GM12878 (cell line): Measurements from ENCODE around the gene SSBP3. TPM values are rescaled to one million over a fixed set of nuclear protein-coding genes. Genes with fewer than 3 reads are reported as not detected.

Experiments
- ATAC-seq: fragments of 200-7000 bp; cut with Tn5 transposase; 3 replicates; pipeline ENCODE4 v1.9.1; 2020; ENCODE audit warnings: mild to moderate bottlenecking, moderate library complexity
- BruUV-seq: library from RNA; stranded (reverse); fragments of 400-500 nt; replicated peaks from 2 replicates; lab custom pipeline; 2021; lab: Mats Ljungman, UMichigan
- CTCF ChIA-PET: fragments of 300-600 bp; sonication (Branson Sonifier 250); formaldehyde crosslinking; extraction: SDS; loops from one replicate; lab custom pipeline; 2021; ENCODE audit warnings: inconsistent platforms; lab: Yijun Ruan, JAX
- POLR2A ChIA-PET: fragments of 350-600 bp; formaldehyde crosslinking; extraction: SDS; loops from one replicate; lab custom pipeline; 2021; ENCODE audit warnings: inconsistent platforms; lab: Charles Lee
- RAD21 ChIA-PET: fragments of 300-600 bp; sonication (Branson Sonifier 250); formaldehyde crosslinking; loops from one replicate; lab custom pipeline; 2023; ENCODE audit warnings: antibody characterized with exemption; ENCODE audit not compliant: unreplicated experiment; lab: Charles Lee
- SMC1A ChIA-PET: fragments of 300-600 bp; sonication (Branson Sonifier 250); formaldehyde crosslinking; loops from one replicate; lab custom pipeline; 2023; ENCODE audit not compliant: unreplicated experiment, uncharacterized antibody; lab: Charles Lee
- DNase-seq: peaks from one replicate; pipeline ENCODE4 v3.0.0-alpha.2; 2011; ENCODE audit warnings: low read depth, low spot score
- FAIRE-seq: peaks from 3 replicates; lab custom pipeline; 2011; peaks lifted over from hg19 to GRCh38; lab: Jason Lieb, UNC
- H2AFZ ChIP-seq: 2 replicates; pipeline ENCODE4 v1.6.0; 2011; ENCODE audit warnings: low read depth, low read length, control low read depth; ENCODE audit not compliant: control insufficient read depth
- H3K27ac ChIP-seq: 2 replicates; pipeline ENCODE4 v1.5.1; 2011; ENCODE audit warnings: control low read depth; ENCODE audit not compliant: control insufficient read depth, insufficient read depth
- H3K27me3 ChIP-seq, 2 experiments: replicated peaks in 1 of 2; 2 replicates each; pipeline versions ENCODE4 v1.6.0 to v1.6.1; 2011; ENCODE audit warnings: low read length in 1 of 2; ENCODE audit not compliant: control insufficient read depth in 2 of 2, insufficient read depth in 2 of 2
- H3K36me3 ChIP-seq, 2 experiments: 2 replicates each; pipeline ENCODE4 v1.5.1; 2011; ENCODE audit warnings: low read length in 1 of 2; ENCODE audit not compliant: control insufficient read depth in 2 of 2, insufficient read depth in 2 of 2
- H3K4me1 ChIP-seq: 2 replicates; pipeline ENCODE4 v1.6.1; 2011; ENCODE audit warnings: mild to moderate bottlenecking, low read length, moderate library complexity, mixed read lengths; ENCODE audit not compliant: control insufficient read depth, insufficient read depth
- H3K4me2 ChIP-seq: 2 replicates; pipeline ENCODE4 v1.6.0; 2011; ENCODE audit warnings: control low read depth; ENCODE audit not compliant: control insufficient read depth, insufficient read depth
- H3K4me3 ChIP-seq: fragments of 200-600 bp; sonication (generic); 2 replicates; pipeline ENCODE4 v1.5.1; 2016
- H3K79me2 ChIP-seq: 2 replicates; pipeline ENCODE4 v1.6.0; 2011; ENCODE audit warnings: low read length; ENCODE audit not compliant: control insufficient read depth, insufficient read depth
- H3K9ac ChIP-seq: 2 replicates; pipeline ENCODE4 v1.8.0; 2011; ENCODE audit warnings: low read length, control low read depth, mixed read lengths; ENCODE audit not compliant: control insufficient read depth, insufficient read depth
- H3K9me3 ChIP-seq: replicated peaks from 3 replicates; pipeline ENCODE4 v1.5.1; 2011; ENCODE audit warnings: mild to moderate bottlenecking, low read length; ENCODE audit not compliant: control insufficient read depth, insufficient read depth
- H4K20me1 ChIP-seq: 2 replicates; pipeline ENCODE4 v1.6.0; 2011; ENCODE audit not compliant: control insufficient read depth, insufficient read depth
- BACH1 ChIP-seq: fragments of 450-650 bp; IDR thresholded peaks from 2 replicates; pipeline ENCODE4 v1.6.1; 2017; ENCODE audit warnings: mild to moderate bottlenecking, borderline replicate concordance
- CEBPB ChIP-seq, 2 experiments: fragments of 150-350 bp in 1 of 2; IDR thresholded peaks; 2 replicates each; pipeline ENCODE4 v1.6.1; 2012 to 2014; ENCODE audit warnings: low read depth in 2 of 2, low read length in 2 of 2, borderline replicate concordance in 1 of 2, inconsistent platforms in 1 of 2
- GATAD2B ChIP-seq: fragments of 450-650 bp; conservative IDR thresholded peaks from 2 replicates; pipeline ENCODE4 v1.6.1; 2017; ENCODE audit warnings: low read depth, mild to moderate bottlenecking, moderate library complexity
- MAX ChIP-seq: IDR thresholded peaks from 2 replicates; pipeline ENCODE4 v1.6.1; 2012; ENCODE audit warnings: low read depth, low read length, improper control_type of control experiment
- RAD21 ChIP-seq: IDR thresholded peaks from 2 replicates; pipeline ENCODE4 v1.6.1; 2011; ENCODE audit warnings: mild to moderate bottlenecking, low read depth, low read length, moderate library complexity; ENCODE audit not compliant: insufficient read depth
- RFX5 ChIP-seq: IDR thresholded peaks from 2 replicates; pipeline ENCODE4 v1.6.1; 2011; ENCODE audit warnings: low read depth, low read length, improper control_type of control experiment
- STAT1 ChIP-seq: fragments of 450-650 bp; conservative IDR thresholded peaks from 2 replicates; pipeline ENCODE4 v1.6.1; 2014; ENCODE audit warnings: antibody characterized with exemption, mild to moderate bottlenecking
- ZNF217 ChIP-seq: fragments of 450-650 bp; IDR thresholded peaks from 2 replicates; pipeline ENCODE4 v1.6.1; 2017; ENCODE audit warnings: antibody characterized with exemption, mild to moderate bottlenecking
- ZZZ3 ChIP-seq: IDR thresholded peaks from 2 replicates; pipeline ENCODE4 v1.6.1; 2011; ENCODE audit warnings: low read depth; ENCODE audit not compliant: control insufficient read depth, insufficient read length
- WGBS: methylation state at CpG from one replicate; pipeline ENCODE4 v1.1.6; 2016; ENCODE audit warnings: low lambda C conversion rate; ENCODE audit not compliant: insufficient replicate concordance, insufficient coverage; ENCODE audit errors: missing lambda C conversion rate; 5-methylcytosine and 5-hydroxymethylcytosine counted together
- in situ Hi-C: fragments of 300-500 bp; cut with MboI; formaldehyde crosslinking; loops from 9 replicates; pipeline ENCODE4 v1.14.3; 2018; ENCODE audit warnings: mixed read lengths
- intact Hi-C: fragments of 100-400 bp; cut with micrococcal nuclease; formaldehyde crosslinking; loops from one replicate; pipeline ENCODE4 v1.14.2; 2022; ENCODE audit not compliant: unreplicated experiment
- polyA plus RNA-seq, 11 experiments: library from polyadenylated mRNA; depleted of rRNA in 4 of 11; unstranded in 6 of 11; stranded (reverse) in 5 of 11; fragments of >200 nt; fragmentation: Nextera tagmentation in 4 of 11; fragmentation: Illumina TruSeq in 1 of 11; extraction: Ambion mirVana in 4 of 11; extraction: Trizol in 1 of 11; gene quantifications; 1 replicate in 1 of 11; 2 replicates in 10 of 11; pipeline versions ENCODE4 v1.2.1 to v1.2.3, GENCODE V29; 2011 to 2016; ENCODE audit warnings: inconsistent platforms in 2 of 11, missing spikeins in 2 of 11, low read depth in 1 of 11
- total RNA-seq, 4 experiments: library from RNA; depleted of rRNA in 3 of 4; stranded (reverse); fragments of >200 nt in 3 of 4; fragmentation: Illumina TruSeq in 1 of 4; extraction: Trizol in 1 of 4; gene quantifications; 2 replicates each; pipeline versions ENCODE4 v1.2.1 to v1.2.3, GENCODE V29; 2013 to 2021

Gene SSBP3
- total and polyA plus RNA-seq, 10 of the 15 experiments (the other 5 are each of a cell fraction or from before 2014, with no cell fraction given): 4.1 to 51.7 (median 17.1) TPM

GRCh38 chr1:54318246-54318814 lies 87.9 kb downstream of the SSBP3 start (continued):
- TF ChIP-seq GATAD2B: no peak
- no peak for TF ChIP-seq MAX
- no peak for TF ChIP-seq RAD21
- TF ChIP-seq RFX5: no peak

GRCh38 chr1:54317084-54317483 lies 89.1 kb downstream of the SSBP3 start:
- intact Hi-C loops (no loop called here), in situ Hi-C loops (no loop called here)
- Histone ChIP-seq H4K20me1 (no peaks in the 10 kb centered on the region), H3K9ac (no peak overlapping the region), H3K27ac (no peak overlapping the region), H3K4me2 (no peak overlapping the region), H3K9me3 (no peaks in the 10 kb centered on the region), H3K79me2 (no peaks in the 10 kb centered on the region; the same call in 1 of the 2 replicates), H3K27me3 (no peaks in the 10 kb centered on the region), H3K4me3 (no peak overlapping the region), H3K36me3 (peaks cover 0 to 5% of the 10 kb centered on the region in 2 experiments; a peak in 3 of 4 replicates), H2AFZ (no peak overlapping the region), H3K4me1 (no peaks in the 10 kb centered on the region)
- ChIA-PET POLR2A (no interaction called here), SMC1A (no interaction called here), RAD21 (no interaction called here), CTCF (no interaction called here)
- no peak for TF ChIP-seq STAT1
- no peak for TF ChIP-seq BACH1
- no peak for TF ChIP-seq CEBPB (IDR thresholded peaks at IDR 0.05; ENCODE audit: borderline replicate concordance in 1 of 2, low read depth in 2 of 2, low read length in 2 of 2)
- no peak for TF ChIP-seq ZNF217
- TF ChIP-seq ZZZ3: no peak
- 98% methylated on average over 7 of the region's 7 CpGs for WGBS
- ATAC-seq: no peak
- BruUV-seq: no TSS peak
- no peak for DNase-seq
- FAIRE-seq: no peak
